KMS-11 (cell line): ENCODE results near the gene FBXO39.
"Not testable (repeated sequence)": the region's sequence is repeated elsewhere in the genome, so short reads cannot be mapped to it uniquely, and the experiment has no call there.

ENCODE experiments used
- H2AFZ ChIP-seq: fragments of 200-600 bp; sonication (generic); 2 replicates; pipeline ENCODE4 v1.6.1; 2016; ENCODE audit warnings: antibody characterized with exemption, mixed run types, low read depth
- H3K27ac ChIP-seq: fragments of 200-600 bp; sonication (generic); 2 replicates; pipeline ENCODE4 v1.6.1; 2016; ENCODE audit warnings: mild to moderate bottlenecking, mixed run types
- H3K27me3 ChIP-seq: fragments of 200-600 bp; sonication (generic); 2 replicates; pipeline ENCODE4 v1.6.1; 2017; ENCODE audit warnings: mild to moderate bottlenecking, low read depth, mixed run types, moderate library complexity; ENCODE audit not compliant: insufficient read depth
- H3K36me3 ChIP-seq: fragments of 200-600 bp; sonication (generic); 2 replicates; pipeline ENCODE4 v1.6.1; 2017; ENCODE audit warnings: mild to moderate bottlenecking, mixed run types; ENCODE audit not compliant: insufficient read depth
- H3K4me1 ChIP-seq: fragments of 200-600 bp; sonication (generic); 2 replicates; pipeline ENCODE4 v1.6.1; 2016; ENCODE audit warnings: mild to moderate bottlenecking, low read depth, mixed run types; ENCODE audit not compliant: poor library complexity, severe bottlenecking
- H3K4me2 ChIP-seq: fragments of 200-600 bp; sonication (generic); 2 replicates; pipeline ENCODE4 v1.7.0; 2016; ENCODE audit warnings: mild to moderate bottlenecking, mixed run types
- H3K4me3 ChIP-seq: fragments of 200-600 bp; sonication (generic); IDR thresholded peaks from 2 replicates; pipeline ENCODE4 v1.6.1; 2017; ENCODE audit warnings: low read depth, low read length, mixed read lengths; ENCODE audit not compliant: insufficient read depth
- H3K79me2 ChIP-seq: fragments of 200-600 bp; sonication (generic); 2 replicates; pipeline ENCODE4 v1.6.1; 2016; ENCODE audit warnings: low read depth, mixed run types; ENCODE audit not compliant: insufficient read depth
- H3K9ac ChIP-seq: fragments of 200-600 bp; sonication (generic); 2 replicates; pipeline ENCODE4 v1.6.1; 2016; ENCODE audit warnings: mild to moderate bottlenecking, mixed run types
- H4K20me1 ChIP-seq: fragments of 200-600 bp; sonication (generic); 2 replicates; pipeline ENCODE4 v1.6.1; 2016; ENCODE audit warnings: mild to moderate bottlenecking, mixed run types; ENCODE audit not compliant: insufficient read depth
- CTCF ChIP-seq: fragments of 200-600 bp; sonication (generic); conservative IDR thresholded peaks from 2 replicates; pipeline ENCODE4 v1.6.1; 2017; ENCODE audit warnings: low read depth, mild to moderate bottlenecking, antibody characterized with exemption, low read length, moderate library complexity, mixed read lengths

The FBXO39 gene

GRCh38 chr17:6768447-6768846 is 7.6 kb upstream of the FBXO39 start:
- H3K79me2 ChIP-seq: no peaks in the 10 kb centered on the region
- TF ChIP-seq CTCF: no peak
- no peaks in the 10 kb centered on the region for H3K36me3 ChIP-seq

GRCh38 chr17:6772016-6772415 is 4.0 kb upstream of the FBXO39 start:
- TF ChIP-seq CTCF: no peak
- H3K36me3 ChIP-seq: no peaks in the 10 kb centered on the region

More at GRCh38 chr17:6768447-6768846, 7.6 kb upstream of the FBXO39 start:
- Histone ChIP-seq H2AFZ (no peak overlapping the region), H3K4me1 (no peaks in the 10 kb centered on the region), H3K27me3 (no peaks in the 10 kb centered on the region), H4K20me1 (no peaks in the 10 kb centered on the region), H3K4me2 (no peak overlapping the region), H3K27ac (no peak overlapping the region), H3K9ac (no peak overlapping the region), H3K4me3 (no peak overlapping the region)

GRCh38 chr17:6774906-6775305 is 1.1 kb upstream of the FBXO39 start:
- H2AFZ ChIP-seq, H3K36me3 ChIP-seq, H4K20me1 ChIP-seq, H3K4me3 ChIP-seq, H3K4me1 ChIP-seq, H3K4me2 ChIP-seq, H3K79me2 ChIP-seq, H3K9ac ChIP-seq, H3K27me3 ChIP-seq, H3K27ac ChIP-seq: not testable (repeated sequence)

More at GRCh38 chr17:6772016-6772415, 4.0 kb upstream of the FBXO39 start:
- Histone ChIP-seq H4K20me1 (no peaks in the 10 kb centered on the region), H3K4me3 (no peak overlapping the region), H3K4me1 (no peaks in the 10 kb centered on the region), H3K27ac (no peak overlapping the region), H2AFZ (no peak overlapping the region), H3K79me2 (no peaks in the 10 kb centered on the region), H3K27me3 (no peaks in the 10 kb centered on the region), H3K9ac (no peak overlapping the region), H3K4me2 (no peak overlapping the region)

- no peak overlapping the region for H3K4me3 ChIP-seq
- no peaks in the 10 kb centered on the region for H4K20me1 ChIP-seq
- H3K4me2 ChIP-seq: no peak overlapping the region
- no peaks in the 10 kb centered on the region for H3K27me3 ChIP-seq
- no peaks in the 10 kb centered on the region for H3K4me1 ChIP-seq
- no peak overlapping the region for H3K9ac ChIP-seq
- H2AFZ ChIP-seq: no peak overlapping the region
- TF ChIP-seq CTCF: no peak
- H3K27ac ChIP-seq: no peak overlapping the region
- no peaks in the 10 kb centered on the region for H3K79me2 ChIP-seq
- no peaks in the 10 kb centered on the region for H3K36me3 ChIP-seq
Measured at GRCh38 chr17:6779411-6779810, 3.4 kb downstream of the FBXO39 start.

GRCh38 chr17:6780001-6780400 is 4.0 kb downstream of the FBXO39 start:
- H3K9ac ChIP-seq: no peak overlapping the region
- no peaks in the 10 kb centered on the region for H4K20me1 ChIP-seq
- H3K4me3 ChIP-seq: no peak overlapping the region
- no peaks in the 10 kb centered on the region for H3K79me2 ChIP-seq
- H3K27me3 ChIP-seq: no peaks in the 10 kb centered on the region
- no peaks in the 10 kb centered on the region for H3K36me3 ChIP-seq
- no peak for TF ChIP-seq CTCF
- H3K27ac ChIP-seq: no peak overlapping the region
- no peaks in the 10 kb centered on the region for H3K4me1 ChIP-seq
- H2AFZ ChIP-seq: no peak overlapping the region
- H3K4me2 ChIP-seq: no peak overlapping the region
